Astrocyte of the spinal cord (primary cell): ENCODE measurements around the gene SEMA3B.
"Not testable (repeated sequence)": the region's sequence is repeated elsewhere in the genome, so short reads cannot be mapped to it uniquely, and the experiment has no call there.

Experiments
- DNase-seq: peaks from one replicate; pipeline ENCODE4 v3.0.0; 2011; ENCODE audit warnings: low read depth, low spot score
- H3K4me3 ChIP-seq: 2 replicates; pipeline ENCODE4 v1.5.1; 2011; ENCODE audit warnings: low read depth, mild to moderate bottlenecking, low read length, moderate library complexity
- CTCF ChIP-seq: IDR thresholded peaks from 2 replicates; pipeline ENCODE4 v1.5.1; 2012; ENCODE audit warnings: low read depth, mild to moderate bottlenecking, low read length, inconsistent platforms
- in situ Hi-C: cut with HindIII; loops from 2 replicates; pipeline ENCODE4 v1.10.0; 2017; ENCODE audit warnings: low sequenced_read_pairs

Gene SEMA3B

GRCh38 chr3:50302095-50303012 lies 33.4 kb downstream of the SEMA3B start:
- no peak for TF ChIP-seq CTCF
- in situ Hi-C loops, result no loop called here
- no peak for DNase-seq
- no peak overlapping the region for H3K4me3 ChIP-seq

GRCh38 chr3:50303013-50303815 lies 34.3 kb downstream of the SEMA3B start, which contains the start of gene HYAL1:
TSS of gene HYAL1 (minus strand) at chr3:50303574. CDS start at chr3:50302956, 618 bp downstream.
- TF ChIP-seq CTCF, result no peak
- H3K4me3 ChIP-seq, result no peak within 1 kb of the TSS
- DNase-seq, result no peak
- in situ Hi-C loops, result no loop called here

GRCh38 chr3:50304601-50305000 lies 35.7 kb downstream of the SEMA3B start:
- TF ChIP-seq CTCF, result no peak
- in situ Hi-C loops, result no loop called here
- peak; percentile 37 for DNase-seq
- no peak overlapping the region for H3K4me3 ChIP-seq

GRCh38 chr3:50312041-50312440 lies 43.1 kb downstream of the SEMA3B start:
- DNase-seq, in situ Hi-C loops, H3K4me3 ChIP-seq: not testable (repeated sequence)

GRCh38 chr3:50314342-50314741 lies 45.4 kb downstream of the SEMA3B start:
- in situ Hi-C loops, result no loop called here
- TF ChIP-seq CTCF, result no peak
- H3K4me3 ChIP-seq, result no peak overlapping the region
- DNase-seq, result no peak

- in situ Hi-C loops, result no loop called here
- DNase-seq, result no peak
- H3K4me3 ChIP-seq, result no peak overlapping the region
- TF ChIP-seq CTCF, result no peak
Measured at GRCh38 chr3:50314816-50315215, 45.9 kb downstream of the SEMA3B start.
